Activated T-cell treated with anti-CD3 and anti-CD28 coated beads, Interleukin-2, amount 50 U/mL, for 24 hours (primary cell): ENCODE results near the gene ZDHHC22.
A peak's percentile ranks its signal among the peaks of the same experiment; 100 is the strongest.

Source experiments
- DNase-seq: peaks from one replicate; pipeline ENCODE4 v3.0.0-alpha.2; 2020
- H3K27ac Mint-ChIP-seq: 2 replicates; pipeline ENCODE4 v1.8.0; 2020; ENCODE audit warnings: mild to moderate bottlenecking, mixed read lengths
- H3K27me3 Mint-ChIP-seq: 2 replicates; pipeline ENCODE4 v1.8.0; 2020; ENCODE audit warnings: mixed read lengths
- H3K36me3 Mint-ChIP-seq: 2 replicates; pipeline ENCODE4 v1.8.0; 2020; ENCODE audit warnings: low read depth, mixed read lengths
- H3K4me1 Mint-ChIP-seq: 2 replicates; pipeline ENCODE4 v1.8.0; 2020; ENCODE audit warnings: low read depth, mixed read lengths
- H3K4me3 Mint-ChIP-seq: 2 replicates; pipeline ENCODE4 v1.8.0; 2020; ENCODE audit warnings: mild to moderate bottlenecking, moderate library complexity, mixed read lengths
- H3K9me3 Mint-ChIP-seq: 2 replicates; pipeline ENCODE4 v1.8.0; 2020; ENCODE audit warnings: mixed read lengths

Gene ZDHHC22

GRCh38 chr14:77107228-77107627 is 34.4 kb downstream of the ZDHHC22 start:
- H3K4me1 Mint-ChIP-seq, result peaks cover 1% of the 10 kb centered on the region

GRCh38 chr14:77106666-77107065 is 34.9 kb downstream of the ZDHHC22 start:
- Mint-ChIP-seq H3K4me3 (no peak overlapping the region), H3K27ac (no peak overlapping the region), H3K27me3 (no peaks in the 10 kb centered on the region), H3K4me1 (peaks cover 1% of the 10 kb centered on the region), H3K36me3 (peaks cover 65% of the 10 kb centered on the region), H3K9me3 (no peaks in the 10 kb centered on the region)
- no peak for DNase-seq

More at GRCh38 chr14:77107228-77107627, 34.4 kb downstream of the ZDHHC22 start:
- H3K9me3 Mint-ChIP-seq, result no peaks in the 10 kb centered on the region
- H3K27ac Mint-ChIP-seq, result no peak overlapping the region
- no peak overlapping the region for H3K4me3 Mint-ChIP-seq
- H3K27me3 Mint-ChIP-seq, result no peaks in the 10 kb centered on the region
- peaks cover 66% of the 10 kb centered on the region for H3K36me3 Mint-ChIP-seq
- no peak for DNase-seq

GRCh38 chr14:77105145-77105939 is 36.2 kb downstream of the ZDHHC22 start:
- no peak for DNase-seq
- Mint-ChIP-seq H3K4me1 (peaks cover 12% of the 10 kb centered on the region), H3K4me3 (no peak overlapping the region), H3K9me3 (no peaks in the 10 kb centered on the region), H3K36me3 (peaks cover 56% of the 10 kb centered on the region), H3K27me3 (no peaks in the 10 kb centered on the region), H3K27ac (no peak overlapping the region)

GRCh38 chr14:77104393-77104792 is 37.2 kb downstream of the ZDHHC22 start:
- Mint-ChIP-seq H3K4me3 (no peak overlapping the region), H3K36me3 (peaks cover 49% of the 10 kb centered on the region), H3K9me3 (no peaks in the 10 kb centered on the region), H3K27ac (no peak overlapping the region), H3K4me1 (peaks cover 19% of the 10 kb centered on the region), H3K27me3 (no peaks in the 10 kb centered on the region)
- DNase-seq, result no peak

- Mint-ChIP-seq H3K27ac (no peak overlapping the region), H3K27me3 (no peaks in the 10 kb centered on the region), H3K4me3 (no peak overlapping the region)
Measured at GRCh38 chr14:77103951-77104350, 37.6 kb downstream of the ZDHHC22 start.

GRCh38 chr14:77103475-77103874 is 38.1 kb downstream of the ZDHHC22 start:
- H3K27me3 Mint-ChIP-seq, result no peaks in the 10 kb centered on the region
- peaks cover 27% of the 10 kb centered on the region for H3K4me1 Mint-ChIP-seq
- H3K9me3 Mint-ChIP-seq, result no peaks in the 10 kb centered on the region
- no peak overlapping the region for H3K4me3 Mint-ChIP-seq
- no peak overlapping the region for H3K27ac Mint-ChIP-seq
- no peak for DNase-seq
- H3K36me3 Mint-ChIP-seq, result peaks cover 45% of the 10 kb centered on the region

More at GRCh38 chr14:77103951-77104350, 37.6 kb downstream of the ZDHHC22 start:
- no peaks in the 10 kb centered on the region for H3K9me3 Mint-ChIP-seq
- peaks cover 45% of the 10 kb centered on the region for H3K36me3 Mint-ChIP-seq
- peaks cover 24% of the 10 kb centered on the region for H3K4me1 Mint-ChIP-seq
- DNase-seq, result no peak

GRCh38 chr14:77102154-77102553 is 39.4 kb downstream of the ZDHHC22 start:
- peaks cover 42% of the 10 kb centered on the region for H3K36me3 Mint-ChIP-seq
- H3K27me3 Mint-ChIP-seq, result no peaks in the 10 kb centered on the region
- peaks cover 29% of the 10 kb centered on the region for H3K4me1 Mint-ChIP-seq
- no peak for DNase-seq
- no peak overlapping the region for H3K27ac Mint-ChIP-seq
- H3K9me3 Mint-ChIP-seq, result no peaks in the 10 kb centered on the region
- H3K4me3 Mint-ChIP-seq, result no peak overlapping the region

GRCh38 chr14:77100961-77101360 is 40.6 kb downstream of the ZDHHC22 start:
- DNase-seq, result no peak
- Mint-ChIP-seq H3K4me3 (no peak overlapping the region), H3K4me1 (peaks cover 40% of the 10 kb centered on the region), H3K36me3 (peaks cover 33% of the 10 kb centered on the region), H3K9me3 (no peaks in the 10 kb centered on the region), H3K27me3 (no peaks in the 10 kb centered on the region), H3K27ac (peak overlapping the region; percentile 11)

GRCh38 chr14:77099425-77100167 is 42.0 kb downstream of the ZDHHC22 start:
- Mint-ChIP-seq H3K27me3 (no peaks in the 10 kb centered on the region), H3K36me3 (peaks cover 26% of the 10 kb centered on the region), H3K4me3 (peak overlapping the region; percentile 94), H3K9me3 (no peaks in the 10 kb centered on the region), H3K4me1 (peaks cover 48% of the 10 kb centered on the region), H3K27ac (no peak overlapping the region)
- DNase-seq, result no peak

GRCh38 chr14:77098529-77099353 is 42.9 kb downstream of the ZDHHC22 start:
- H3K36me3 Mint-ChIP-seq, result peaks cover 23% of the 10 kb centered on the region
- H3K4me1 Mint-ChIP-seq, result peaks cover 47% of the 10 kb centered on the region
- DNase-seq, result no peak
- no peaks in the 10 kb centered on the region for H3K27me3 Mint-ChIP-seq
- no peaks in the 10 kb centered on the region for H3K9me3 Mint-ChIP-seq
- peak overlapping the region; percentile 94 for H3K4me3 Mint-ChIP-seq
- H3K27ac Mint-ChIP-seq, result peak overlapping the region; percentile 98

- Mint-ChIP-seq H3K36me3 (peaks cover 23% of the 10 kb centered on the region), H3K27me3 (no peaks in the 10 kb centered on the region), H3K27ac (peak within 1 kb of the TSS; percentile 98), H3K4me1 (peaks cover 47% of the 10 kb centered on the region), H3K9me3 (no peaks in the 10 kb centered on the region), H3K4me3 (peak within 1 kb of the TSS; percentile 94)
- DNase-seq, result peak; percentile 99
Measured at GRCh38 chr14:77097700-77098528, 43.7 kb downstream of the ZDHHC22 start, which contains the start of gene CIPC. Gene CIPC (plus strand): TSS chr14:77098258. CDS start chr14:77105709, 7,451 bp downstream.

- no peak for DNase-seq
- H3K9me3 Mint-ChIP-seq, result no peaks in the 10 kb centered on the region
- H3K27ac Mint-ChIP-seq, result peak overlapping the region; percentile 98
- H3K4me1 Mint-ChIP-seq, result peaks cover 47% of the 10 kb centered on the region
- peak overlapping the region; percentile 94 for H3K4me3 Mint-ChIP-seq
- peaks cover 18% of the 10 kb centered on the region for H3K36me3 Mint-ChIP-seq
- no peaks in the 10 kb centered on the region for H3K27me3 Mint-ChIP-seq
Measured at GRCh38 chr14:77097006-77097699, 44.4 kb downstream of the ZDHHC22 start.

- no peak overlapping the region for H3K4me3 Mint-ChIP-seq
- H3K27me3 Mint-ChIP-seq, result peaks cover 3% of the 10 kb centered on the region
- DNase-seq, result peak; percentile 74
- H3K36me3 Mint-ChIP-seq, result peaks cover 16% of the 10 kb centered on the region
- peaks cover 8% of the 10 kb centered on the region for H3K9me3 Mint-ChIP-seq
- H3K4me1 Mint-ChIP-seq, result peaks cover 33% of the 10 kb centered on the region
- no peak overlapping the region for H3K27ac Mint-ChIP-seq
Measured at GRCh38 chr14:77094672-77095284, 46.8 kb downstream of the ZDHHC22 start.
